HepG2 (cell line): ENCODE data around the gene THOC6. TPM values are rescaled to one million over a fixed set of nuclear protein-coding genes. Genes with fewer than 3 reads are reported as not detected.
A peak's percentile ranks its signal among the peaks of the same experiment; 100 is the strongest.

ENCODE experiments used
- AKNA ChIP-seq: sonication (generic); formaldehyde crosslinking; IDR thresholded peaks from 2 replicates; pipeline ENCODE4 v1.4.0; 2020; ENCODE audit warnings: missing genetic modification reagents, borderline replicate concordance
- ARID5B ChIP-seq: IDR thresholded peaks from 2 replicates; pipeline ENCODE4 v1.4.0; 2020; ENCODE audit warnings: mild to moderate bottlenecking, missing genetic modification reagents
- ATF7-NPFF ChIP-seq: sonication (generic); formaldehyde crosslinking; IDR thresholded peaks from 2 replicates; pipeline ENCODE4 v1.8.1; 2023; ENCODE audit warnings: mild to moderate bottlenecking, low read depth, missing genetic modification reagents, moderate library complexity
- DZIP1 ChIP-seq: sonication (generic); formaldehyde crosslinking; IDR thresholded peaks from 2 replicates; pipeline ENCODE4 v1.5.0; 2020; ENCODE audit warnings: mild to moderate bottlenecking, missing genetic modification reagents
- ELF4 ChIP-seq: sonication (generic); formaldehyde crosslinking; IDR thresholded peaks from 2 replicates; pipeline ENCODE4 v1.5.0; 2020; ENCODE audit warnings: missing genetic modification reagents, mild to moderate bottlenecking, moderate library complexity, borderline replicate concordance
- NR2F2 ChIP-seq: IDR thresholded peaks from 2 replicates; pipeline ENCODE4 v1.6.1; 2012; ENCODE audit warnings: low read depth, inconsistent platforms, borderline replicate concordance
- SCMH1 ChIP-seq: sonication (generic); formaldehyde crosslinking; IDR thresholded peaks from 2 replicates; pipeline ENCODE4 v1.9.0; 2021; ENCODE audit warnings: missing genetic modification reagents, mild to moderate bottlenecking, borderline replicate concordance
- SP2 ChIP-seq: sonication (generic); formaldehyde crosslinking; IDR thresholded peaks from 2 replicates; pipeline ENCODE4 v1.5.1; 2020; ENCODE audit warnings: mild to moderate bottlenecking, missing genetic modification reagents
- TFE3 ChIP-seq: IDR thresholded peaks from 2 replicates; pipeline ENCODE4 v1.6.1; 2016
- ZBTB10 ChIP-seq: sonication (generic); formaldehyde crosslinking; IDR thresholded peaks from 2 replicates; pipeline ENCODE4 v1.4.0; 2020; ENCODE audit warnings: missing genetic modification reagents, borderline replicate concordance
- ZNF20 ChIP-seq: sonication (generic); formaldehyde crosslinking; IDR thresholded peaks from 2 replicates; pipeline ENCODE4 v1.4.0; 2020; ENCODE audit warnings: mild to moderate bottlenecking, moderate library complexity, missing genetic modification reagents
- ZNF44 ChIP-seq: sonication (generic); formaldehyde crosslinking; IDR thresholded peaks from 2 replicates; pipeline ENCODE4 v1.5.1; 2020; ENCODE audit warnings: mild to moderate bottlenecking, missing genetic modification reagents
- polyA plus RNA-seq, 8 experiments: library from polyadenylated mRNA; depleted of rRNA in 3 of 8; stranded (reverse) in 7 of 8; unstranded in 1 of 8; fragments of >200 nt; fragmentation: Illumina TruSeq in 4 of 8; extraction: Trizol in 4 of 8; gene quantifications; 2 replicates each; pipeline versions ENCODE4 v1.2.1 to v1.2.3, GENCODE V29; 2011 to 2016; ENCODE audit warnings: low read depth in 4 of 8, missing spikeins in 1 of 8, mixed read lengths in 1 of 8; ENCODE audit not compliant: insufficient read depth in 1 of 8
- total RNA-seq, 5 experiments: library from RNA; depleted of rRNA; stranded (reverse); fragments of >200 nt; fragmentation: Illumina TruSeq; extraction: Trizol; gene quantifications; 2 replicates each; pipeline ENCODE4 v1.2.3, GENCODE V29; 2016; ENCODE audit warnings: low read depth in 1 of 5

THOC6 gene
- total and polyA plus RNA-seq, 2 of the 13 experiments (the other 11 are each of a cell fraction or from before 2014, with no cell fraction given): 32.1 to 37.0 TPM

- TF ChIP-seq ARID5B: no peak
- TF ChIP-seq AKNA (CRISPR knock-in tag): no peak
- TF ChIP-seq ZBTB10 (CRISPR knock-in tag): no peak
- TF ChIP-seq TFE3 (CRISPR knock-in tag): peak; percentile 7; the same call in 1 of the 2 replicates
- no peak for TF ChIP-seq ZNF44 (CRISPR knock-in tag)
- no peak for TF ChIP-seq SCMH1
- 0 out of 2 replicates have a peak, but pooled peaks have one; percentile 2 for TF ChIP-seq NR2F2
- no peak for TF ChIP-seq ATF7-NPFF (CRISPR knock-in tag)
- no peak for TF ChIP-seq ELF4 (CRISPR knock-in tag)
- no peak for TF ChIP-seq SP2 (CRISPR knock-in tag)
- TF ChIP-seq DZIP1: 0 out of 2 replicates have a peak, but pooled peaks have one; percentile 1
- no peak for TF ChIP-seq ZNF20
These were observed 493 bp upstream of the THOC6 start (continued) for GRCh38 chr16:3023415-3023668.
